HL-60 (cell line): ENCODE data around the gene LRRC66.

Experiments
- DNase-seq, 2 experiments: peaks; one replicate each; pipeline ENCODE4 v3.0.0-alpha.2; 2010 to 2020; ENCODE audit warnings: low read depth in 1 of 2, low spot score in 1 of 2
- H3K27ac ChIP-seq: fragments of 250-450 bp; sonication (Bioruptor Pico); replicated peaks from 2 replicates; pipeline ENCODE4 v1.5.1; 2020; ENCODE audit warnings: mild to moderate bottlenecking, moderate library complexity
- H3K27me3 ChIP-seq: fragments of 250-450 bp; sonication (Bioruptor Pico); 2 replicates; pipeline ENCODE4 v1.5.1; 2021; ENCODE audit warnings: mild to moderate bottlenecking, moderate library complexity; ENCODE audit not compliant: insufficient read depth, poor library complexity, severe bottlenecking
- H3K4me3 ChIP-seq: replicated peaks from 2 replicates; pipeline ENCODE4 v1.5.1; 2011; ENCODE audit warnings: mild to moderate bottlenecking, control low read depth, low read length; ENCODE audit not compliant: insufficient read depth
- CTCF ChIP-seq: IDR thresholded peaks from one replicate; pipeline ENCODE4 v1.5.1; 2011; ENCODE audit warnings: low read length, control low read depth, inconsistent platforms; ENCODE audit not compliant: insufficient read depth
- GABPA ChIP-seq: IDR thresholded peaks from 2 replicates; pipeline ENCODE4 v1.6.1; 2012; ENCODE audit warnings: low read depth
- POLR2AphosphoS5 ChIP-seq: IDR thresholded peaks from 2 replicates; pipeline ENCODE4 v1.6.1; 2012; ENCODE audit warnings: low read depth
- REST ChIP-seq: IDR thresholded peaks from 2 replicates; pipeline ENCODE4 v1.6.1; 2012; ENCODE audit warnings: low read depth; ENCODE audit not compliant: insufficient replicate concordance
- SPI1 ChIP-seq: IDR thresholded peaks from 2 replicates; pipeline ENCODE4 v1.6.1; 2012; ENCODE audit warnings: low read depth, mild to moderate bottlenecking, borderline replicate concordance

The LRRC66 gene

GRCh38 chr4:51965862-51966261 is 54.3 kb downstream of the LRRC66 start:
- H3K27me3 ChIP-seq: no peaks in the 10 kb centered on the region
- TF ChIP-seq CTCF (no peak), SPI1 (no peak), GABPA (no peak), REST (no peak), POLR2AphosphoS5 (no peak)
- H3K4me3 ChIP-seq: no peak overlapping the region
- no peak for DNase-seq
- H3K27ac ChIP-seq: no peak overlapping the region

- Histone ChIP-seq H3K4me3 (no peak overlapping the region), H3K27me3 (no peaks in the 10 kb centered on the region), H3K27ac (no peak overlapping the region)
- no peak for DNase-seq
- no peak for TF ChIP-seq GABPA
- no peak for TF ChIP-seq CTCF
- no peak for TF ChIP-seq SPI1
- TF ChIP-seq POLR2AphosphoS5: no peak
Measured at GRCh38 chr4:51963841-51964517, 56.2 kb downstream of the LRRC66 start.

DNA sequence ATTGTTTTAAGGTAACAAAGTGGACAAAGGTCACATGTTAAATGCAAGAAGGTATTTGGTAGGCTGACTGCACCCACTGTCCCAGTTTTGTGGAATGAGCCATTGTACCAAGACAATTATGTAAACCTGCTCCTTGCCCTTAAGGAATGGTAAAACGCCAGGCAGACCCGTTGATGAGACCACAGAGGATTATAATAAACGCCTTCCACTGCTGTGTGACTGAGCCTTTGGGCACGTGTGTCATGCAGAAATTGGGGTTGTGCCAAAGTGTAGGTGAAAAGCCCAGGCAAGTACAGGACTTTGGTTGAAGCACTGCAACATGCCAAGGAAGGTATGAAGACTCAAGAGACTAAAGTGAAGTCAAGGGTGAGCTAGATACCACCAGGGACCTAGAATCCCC is 59.7 kb downstream of the LRRC66 start:
- Histone ChIP-seq H3K4me3 (no peak overlapping the region), H3K27ac (no peak overlapping the region), H3K27me3 (no peaks in the 10 kb centered on the region)
- DNase-seq: no peak
- TF ChIP-seq GABPA (no peak), POLR2AphosphoS5 (no peak), SPI1 (no peak), CTCF (no peak)

DNA sequence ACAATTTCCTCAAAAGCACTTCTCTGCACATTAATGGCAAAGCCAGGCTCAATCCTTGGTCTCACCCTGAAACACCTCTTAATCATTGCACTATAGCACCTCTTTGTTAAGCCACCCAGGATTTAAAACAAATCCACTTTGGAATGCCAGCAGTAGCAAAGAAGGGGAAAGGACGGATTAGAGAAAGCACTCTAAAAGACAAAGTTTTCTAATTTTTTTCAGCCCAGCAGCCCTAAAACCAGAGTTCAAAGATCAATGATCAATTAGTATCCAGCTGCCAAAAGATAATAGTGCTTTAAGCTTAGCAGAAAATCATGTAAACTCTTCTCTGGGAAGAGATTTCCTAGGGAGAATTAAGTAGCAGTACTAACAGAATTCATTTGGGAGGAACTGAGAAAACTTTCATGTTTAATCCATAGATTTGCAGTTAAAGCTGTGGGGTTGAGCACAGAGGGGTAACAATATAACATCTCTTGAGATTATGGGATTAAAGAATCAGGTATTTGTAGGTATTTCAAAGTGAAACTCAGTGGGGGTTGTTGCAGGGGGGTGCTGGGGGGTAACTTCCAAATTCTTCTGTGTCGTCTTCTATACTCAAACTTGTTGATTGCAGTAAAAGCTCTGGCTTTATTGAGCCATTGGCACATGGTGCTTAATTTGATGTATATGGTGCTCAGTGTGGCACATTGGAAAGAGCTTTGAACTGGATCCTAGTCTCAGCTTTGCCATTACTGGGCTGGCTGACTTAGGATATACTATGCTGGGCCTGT is 61.8 kb downstream of the LRRC66 start:
- Histone ChIP-seq H3K27ac (no peak overlapping the region), H3K4me3 (no peak overlapping the region), H3K27me3 (no peaks in the 10 kb centered on the region)
- no peak for TF ChIP-seq POLR2AphosphoS5
- TF ChIP-seq CTCF: no peak
- TF ChIP-seq REST: no peak
- no peak for TF ChIP-seq GABPA
- no peak for TF ChIP-seq SPI1
- DNase-seq: no peak
